Measurements from ENCODE around the gene RPP25L. TPM values are rescaled to one million over a fixed set of nuclear protein-coding genes. Genes with fewer than 3 reads are reported as not detected.

The RPP25L gene
- total RNA-seq, 1 donor from 2014 or later, result 30.5 TPM

DNA sequence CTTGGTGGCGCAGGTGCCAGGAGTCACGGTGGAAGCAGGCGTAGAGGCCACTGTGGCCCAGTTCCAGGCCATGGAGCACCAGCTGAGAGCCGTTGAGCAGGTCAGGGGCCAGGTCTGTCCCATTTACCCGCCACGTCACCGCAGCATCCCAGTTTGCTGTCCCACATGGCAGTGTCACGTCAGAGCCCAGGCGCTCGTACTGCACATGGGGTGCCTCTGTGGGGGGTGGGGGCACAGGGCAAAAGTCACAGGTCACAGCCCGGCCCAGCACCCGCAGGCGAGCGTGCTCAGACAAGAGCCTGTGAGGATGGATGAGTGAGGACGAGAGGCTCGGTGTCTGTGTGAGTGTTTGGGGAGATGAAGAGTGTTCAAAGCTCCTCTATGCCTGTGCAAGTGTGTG is 47.3 kb downstream of the RPP25L start:
- Mint-ChIP-seq H3K4me1 (ENCODE audit: low read depth) (peaks cover 4% of the 10 kb centered on the region), H3K27ac (no peak overlapping the region), H3K27me3 (peaks cover 58% of the 10 kb centered on the region), H3K9me3 (ENCODE audit: low read depth) (peaks cover 2% of the 10 kb centered on the region), H3K4me3 (ENCODE audit: low read depth) (no peak overlapping the region), H3K36me3 (ENCODE audit: insufficient read depth) (no peaks in the 10 kb centered on the region)
- TF ChIP-seq, protein P1, sequence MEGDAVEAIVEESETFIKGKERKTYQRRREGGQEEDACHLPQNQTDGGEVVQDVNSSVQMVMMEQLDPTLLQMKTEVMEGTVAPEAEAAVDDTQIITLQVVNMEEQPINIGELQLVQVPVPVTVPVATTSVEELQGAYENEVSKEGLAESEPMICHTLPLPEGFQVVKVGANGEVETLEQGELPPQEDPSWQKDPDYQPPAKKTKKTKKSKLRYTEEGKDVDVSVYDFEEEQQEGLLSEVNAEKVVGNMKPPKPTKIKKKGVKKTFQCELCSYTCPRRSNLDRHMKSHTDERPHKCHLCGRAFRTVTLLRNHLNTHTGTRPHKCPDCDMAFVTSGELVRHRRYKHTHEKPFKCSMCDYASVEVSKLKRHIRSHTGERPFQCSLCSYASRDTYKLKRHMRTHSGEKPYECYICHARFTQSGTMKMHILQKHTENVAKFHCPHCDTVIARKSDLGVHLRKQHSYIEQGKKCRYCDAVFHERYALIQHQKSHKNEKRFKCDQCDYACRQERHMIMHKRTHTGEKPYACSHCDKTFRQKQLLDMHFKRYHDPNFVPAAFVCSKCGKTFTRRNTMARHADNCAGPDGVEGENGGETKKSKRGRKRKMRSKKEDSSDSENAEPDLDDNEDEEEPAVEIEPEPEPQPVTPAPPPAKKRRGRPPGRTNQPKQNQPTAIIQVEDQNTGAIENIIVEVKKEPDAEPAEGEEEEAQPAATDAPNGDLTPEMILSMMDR (IDR thresholded peaks at IDR 0.05; ENCODE audit: unreplicated experiment), result no peak
- DNase-seq (ENCODE audit: low spot score, unreplicated experiment), result no peak

- peaks cover 55% of the 10 kb centered on the region for H3K27me3 Mint-ChIP-seq
Measured at GRCh38 chr9:34563262-34563661, 48.6 kb downstream of the RPP25L start.

DNA sequence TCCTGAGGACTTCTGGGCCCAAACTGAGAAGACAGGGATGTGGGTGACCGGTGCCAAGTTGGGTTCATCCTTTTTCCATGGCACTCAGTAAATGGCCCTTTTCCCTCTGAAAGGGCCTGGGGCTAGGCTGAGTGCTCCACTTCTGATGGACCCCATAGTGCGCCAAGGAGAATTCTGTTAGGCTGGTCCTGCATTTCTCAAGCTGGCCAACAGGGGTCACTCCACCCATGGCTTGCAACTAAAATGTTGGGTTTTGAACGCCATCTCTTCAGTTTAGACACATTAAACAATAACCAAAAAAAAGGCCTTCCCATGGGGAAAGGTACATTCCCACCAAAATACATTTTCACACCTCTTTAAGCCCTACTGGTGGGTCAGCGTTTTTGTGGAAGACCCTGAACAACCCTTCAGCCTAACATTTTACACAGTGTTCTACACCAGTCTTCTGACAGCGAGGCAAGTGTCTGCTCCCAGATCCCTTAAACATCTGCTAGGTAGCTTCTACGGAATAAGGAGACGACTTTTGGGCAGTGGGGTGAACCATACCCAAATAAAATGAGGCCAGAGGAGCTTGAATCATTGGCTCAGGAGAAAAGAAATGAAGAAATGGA is 49.7 kb downstream of the RPP25L start:
- H3K4me3 Mint-ChIP-seq (ENCODE audit: low read depth), result no peak overlapping the region
- peaks cover 9% of the 10 kb centered on the region for H3K4me1 Mint-ChIP-seq (ENCODE audit: low read depth)
- peaks cover 49% of the 10 kb centered on the region for H3K27me3 Mint-ChIP-seq
- no peak overlapping the region for H3K27ac Mint-ChIP-seq
- DNase-seq (ENCODE audit: low spot score, unreplicated experiment), result no peak
- peaks cover 2% of the 10 kb centered on the region for H3K9me3 Mint-ChIP-seq (ENCODE audit: low read depth)
- no peaks in the 10 kb centered on the region for H3K36me3 Mint-ChIP-seq (ENCODE audit: insufficient read depth)
- TF ChIP-seq, protein P1 (IDR thresholded peaks at IDR 0.05; ENCODE audit: unreplicated experiment), result peak; percentile 49

More at GRCh38 chr9:34563262-34563661, 48.6 kb downstream of the RPP25L start:
- peaks cover 2% of the 10 kb centered on the region for H3K9me3 Mint-ChIP-seq (ENCODE audit: low read depth)
- H3K36me3 Mint-ChIP-seq (ENCODE audit: insufficient read depth), result no peaks in the 10 kb centered on the region
- H3K4me1 Mint-ChIP-seq (ENCODE audit: low read depth), result peaks cover 5% of the 10 kb centered on the region
- DNase-seq (ENCODE audit: low spot score, unreplicated experiment), result no peak
- TF ChIP-seq, protein P1 (IDR thresholded peaks at IDR 0.05; ENCODE audit: unreplicated experiment), result no peak
- H3K27ac Mint-ChIP-seq, result no peak overlapping the region
- H3K4me3 Mint-ChIP-seq (ENCODE audit: low read depth), result no peak overlapping the region

DNA sequence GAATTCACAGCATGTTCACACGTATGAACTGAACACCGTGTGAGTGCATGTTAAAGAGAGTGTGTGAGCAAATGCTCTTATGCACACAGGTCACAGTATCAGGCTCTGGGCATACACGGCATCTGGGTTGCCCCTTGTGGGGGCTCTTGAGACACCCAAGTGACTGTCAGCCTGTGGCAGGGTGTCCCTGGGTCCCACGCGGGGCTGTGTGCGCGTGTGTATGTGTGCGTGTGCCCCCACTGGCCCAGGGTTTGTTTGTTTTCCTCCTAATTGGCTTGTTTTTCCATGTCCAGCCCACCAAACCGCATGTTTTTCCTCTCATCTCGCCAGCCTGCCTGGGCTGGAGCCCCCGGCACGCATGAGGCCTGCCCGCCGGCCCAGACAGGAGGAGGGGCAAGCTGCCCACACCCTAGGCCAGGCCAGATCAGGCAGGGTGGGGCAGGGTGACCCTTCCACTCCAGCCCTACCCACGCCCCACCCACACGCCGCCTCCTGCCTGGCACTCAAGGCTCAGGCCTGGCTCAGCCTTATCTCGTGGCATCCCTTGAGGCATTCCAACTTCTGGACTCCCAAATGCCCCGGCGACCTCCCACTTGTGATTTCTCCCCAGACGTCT is 51.2 kb downstream of the RPP25L start:
- H3K36me3 Mint-ChIP-seq (ENCODE audit: insufficient read depth), result no peaks in the 10 kb centered on the region
- no peak overlapping the region for H3K27ac Mint-ChIP-seq
- H3K9me3 Mint-ChIP-seq (ENCODE audit: low read depth), result peaks cover 2% of the 10 kb centered on the region
- no peak overlapping the region for H3K4me3 Mint-ChIP-seq (ENCODE audit: low read depth)
- peaks cover 9% of the 10 kb centered on the region for H3K4me1 Mint-ChIP-seq (ENCODE audit: low read depth)
- H3K27me3 Mint-ChIP-seq, result peaks cover 46% of the 10 kb centered on the region
- TF ChIP-seq, protein P1 (IDR thresholded peaks at IDR 0.05; ENCODE audit: unreplicated experiment), result no peak
- no peak for DNase-seq (ENCODE audit: low spot score, unreplicated experiment)

Other genes starting within 250 kb of the RPP25L start
- gene MYORG, start 235.2 kb downstream of the RPP25L start, total RNA-seq, result 8.8 and 9.2 TPM in 2 replicates
- gene FAM219A, start 153.5 kb downstream of the RPP25L start, total RNA-seq, result 17.5 and 19.2 TPM in 2 replicates
- gene DNAI1, start 153.3 kb downstream of the RPP25L start, total RNA-seq, result 1.2 and 3.5 TPM in 2 replicates
- gene ENHO, start 89.1 kb downstream of the RPP25L start, total RNA-seq, result 4.0 and 4.5 TPM in 2 replicates
- gene CNTFR, start 22.4 kb downstream of the RPP25L start, total RNA-seq, result 2.3 and 2.7 TPM in 2 replicates
- gene DCTN3, start 8.4 kb upstream of the RPP25L start, total RNA-seq, result 101 and 102 TPM in 2 replicates
- gene ARID3C, start 17.0 kb upstream of the RPP25L start, total RNA-seq, result 8.5 and 12.0 TPM in 2 replicates
- 62.1 and 64.6 TPM in 2 replicates for gene SIGMAR1, start 25.7 kb upstream of the RPP25L start, total RNA-seq
- 82.5 and 85.6 TPM in 2 replicates for gene GALT, start 34.6 kb upstream of the RPP25L start, total RNA-seq
- gene IL11RA, start 40.1 kb upstream of the RPP25L start, total RNA-seq, result 27.5 and 27.8 TPM in 2 replicates
- gene CCL27, start 50.6 kb upstream of the RPP25L start, total RNA-seq, result 0.67 and 1.6 TPM in 2 replicates
- gene CCL19, start 79.2 kb upstream of the RPP25L start, total RNA-seq, result 0.53 TPM in 1 of 2 replicates, not detected in the other
- gene CCL21, start 98.0 kb upstream of the RPP25L start, total RNA-seq, result not detected in 2 replicates

All from progenitor cell of endocrine pancreas (in vitro differentiated cells).